Measurements from ENCODE around the gene ZC3H10.

Gene ZC3H10

GRCh38 chr12:56087220-56087619 lies 30.8 kb upstream of the ZC3H10 start:
- no peak for DNase-seq
- intact Hi-C loops (cut with DNase I; ENCODE audit: low total_unique reads): no loop called here
- H3K27ac ChIP-seq: no peak overlapping the region
- no peak for TF ChIP-seq CTCF (IDR thresholded peaks at IDR 0.05)
- no peaks in the 10 kb centered on the region for H3K27me3 ChIP-seq
- no peaks in the 10 kb centered on the region for H3K9me3 ChIP-seq
- peaks cover 0 to 3% (median 0%) of the 10 kb centered on the region in 4 donors for H3K4me1 ChIP-seq
- H3K4me3 ChIP-seq: no peak overlapping the region
- H3K36me3 ChIP-seq: peaks cover 0 to 7% (median 0%) of the 10 kb centered on the region in 3 donors

GRCh38 chr12:56097738-56098137 lies 20.3 kb upstream of the ZC3H10 start:
- intact Hi-C loops (cut with DNase I; ENCODE audit: low total_unique reads): no loop called here
- no peak overlapping the region for H3K27ac ChIP-seq
- no peaks in the 10 kb centered on the region for H3K4me1 ChIP-seq
- H3K27me3 ChIP-seq: peaks cover 0 to 30% of the 10 kb centered on the region in 2 donors
- no peak for DNase-seq
- no peaks in the 10 kb centered on the region for H3K9me3 ChIP-seq
- H3K4me3 ChIP-seq: no peak overlapping the region
- no peak for TF ChIP-seq CTCF (IDR thresholded peaks at IDR 0.05)
- H3K36me3 ChIP-seq: peaks cover 0 to 23% (median 0%) of the 10 kb centered on the region in 3 donors

- peaks cover 0 to 24% of the 10 kb centered on the region in 2 donors for H3K27me3 ChIP-seq
- no peaks in the 10 kb centered on the region for H3K9me3 ChIP-seq
- no peak overlapping the region for H3K4me3 ChIP-seq
- H3K36me3 ChIP-seq: peaks cover 0 to 21% (median 0%) of the 10 kb centered on the region in 3 donors
- H3K27ac ChIP-seq: no peak overlapping the region
- peaks cover 0 to 5% (median 3%) of the 10 kb centered on the region in 4 donors for H3K4me1 ChIP-seq
- no peak for DNase-seq
- TF ChIP-seq CTCF (IDR thresholded peaks at IDR 0.05): no peak
- intact Hi-C loops (cut with DNase I; ENCODE audit: low total_unique reads): no loop called here
Observed at GRCh38 chr12:56098592-56098991, 19.5 kb upstream of the ZC3H10 start.

- peaks cover 0 to 7% (median 6%) of the 10 kb centered on the region in 4 donors for H3K4me1 ChIP-seq
- DNase-seq: no peak
- H3K4me3 ChIP-seq: no peak overlapping the region
- no peaks in the 10 kb centered on the region for H3K9me3 ChIP-seq
- intact Hi-C loops (cut with DNase I; ENCODE audit: low total_unique reads): loop anchor here (10.0 kb wide), 1 partner anchor 105 kb away; the partner anchor contains the start of gene SUOX
- H3K27me3 ChIP-seq: peaks cover 0 to 14% of the 10 kb centered on the region in 2 donors
- H3K27ac ChIP-seq: no peak overlapping the region
- peaks cover 0 to 12% (median 0%) of the 10 kb centered on the region in 3 donors for H3K36me3 ChIP-seq
- TF ChIP-seq CTCF (IDR thresholded peaks at IDR 0.05): no peak
Observed at GRCh38 chr12:56099787-56100186, 18.3 kb upstream of the ZC3H10 start.

- Histone ChIP-seq H3K4me1 (peaks cover 0 to 18% (median 17%) of the 10 kb centered on the region in 4 donors), H3K4me3 (no peak overlapping the region), H3K9me3 (no peaks in the 10 kb centered on the region), H3K27me3 (peaks cover 0 to 7% of the 10 kb centered on the region in 2 donors), H3K27ac (no peak overlapping the region), H3K36me3 (peaks cover 0 to 12% (median 0%) of the 10 kb centered on the region in 3 donors)
- DNase-seq: no peak
- TF ChIP-seq CTCF (IDR thresholded peaks at IDR 0.05): no peak
- intact Hi-C loops (cut with DNase I; ENCODE audit: low total_unique reads): loop anchor here (10.0 kb wide), 1 partner anchor 106 kb away; the partner anchor contains the start of gene SUOX
Observed at GRCh38 chr12:56101045-56101444, 17.0 kb upstream of the ZC3H10 start.

Measured in tibial artery (tissue), 4 donors.